ENCODE data around the gene SIRT7. TPM values are rescaled to one million over a fixed set of nuclear protein-coding genes. Genes with fewer than 3 reads are reported as not detected.

The SIRT7 gene
- total RNA-seq, 1 experiment from 2014 or later, result 22.1 TPM

DNA sequence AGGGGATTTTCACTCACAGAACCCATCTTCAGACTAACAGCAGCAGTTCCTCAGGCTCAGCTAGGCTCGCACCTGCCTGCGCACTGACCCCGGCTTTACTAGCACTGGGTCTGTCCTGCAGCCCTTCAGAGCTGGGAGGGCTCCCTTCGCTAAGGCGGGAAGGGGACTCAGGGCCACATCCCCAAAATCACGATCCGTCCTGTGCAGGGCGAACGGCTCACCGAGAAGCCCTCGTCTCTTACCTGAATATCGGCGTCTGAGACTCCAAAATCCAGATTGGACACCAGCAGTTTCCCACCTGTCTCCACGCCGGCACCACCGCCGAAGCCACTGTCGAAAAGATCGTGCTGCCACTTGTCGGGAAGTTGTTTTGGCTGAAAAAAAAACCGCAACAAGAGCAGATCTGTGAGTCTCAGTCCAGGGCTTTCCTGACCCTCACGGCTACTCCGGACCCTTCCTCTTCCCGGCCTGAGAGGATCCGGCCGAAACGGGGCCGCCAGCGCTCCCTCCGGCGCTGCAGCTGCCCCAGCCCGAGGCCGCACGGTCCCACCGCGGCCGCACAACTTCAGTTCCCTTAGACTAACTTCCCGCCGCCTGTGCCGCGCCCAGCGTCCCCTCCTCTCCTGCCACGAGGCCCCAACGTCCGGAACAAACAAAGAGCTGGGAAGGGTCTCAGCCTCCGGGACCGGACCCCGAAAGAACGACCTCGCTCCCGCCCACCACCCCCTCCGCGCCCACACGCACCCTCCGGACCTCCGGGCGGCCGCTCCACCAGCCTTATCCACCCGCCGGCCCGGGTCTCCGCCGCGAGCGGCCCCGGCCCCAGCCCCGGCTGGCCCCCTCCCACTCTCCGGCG is 27.3 kb downstream of the SIRT7 start:
- DNase-seq, result no peak
- Histone ChIP-seq H3K27me3 (no peaks in the 10 kb centered on the region), H3K36me3 (peaks cover 64% of the 10 kb centered on the region)

DNA sequence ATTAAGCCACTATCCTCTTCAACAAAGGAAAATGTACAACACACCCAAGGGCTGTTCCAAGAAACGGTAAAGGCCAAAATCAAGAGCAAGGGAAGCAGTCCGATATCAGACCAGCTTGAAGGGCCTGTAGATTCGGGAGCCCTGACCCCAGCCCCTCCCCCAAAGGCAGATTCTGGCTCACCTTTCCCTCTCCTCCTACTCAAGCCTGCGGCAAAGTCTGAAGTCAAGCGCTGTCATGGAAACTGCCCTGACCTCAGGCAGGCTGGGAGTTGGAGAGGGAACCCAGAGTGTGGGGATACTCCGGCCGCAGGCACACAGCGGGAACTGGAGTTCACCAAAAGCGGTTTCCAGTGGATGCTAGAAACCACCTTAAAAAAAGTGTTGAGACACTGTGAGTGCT is 28.4 kb downstream of the SIRT7 start:
- no peak for DNase-seq
- Histone ChIP-seq H3K9me3 (no peaks in the 10 kb centered on the region), H3K4me3 (peak overlapping the region; percentile 70), H3K27me3 (no peaks in the 10 kb centered on the region), H3K36me3 (peaks cover 69% of the 10 kb centered on the region)

More for the DNA sequence above, 27.3 kb downstream of the SIRT7 start:
- Histone ChIP-seq H3K4me3 (peak overlapping the region; percentile 70), H3K9me3 (no peaks in the 10 kb centered on the region)

DNA sequence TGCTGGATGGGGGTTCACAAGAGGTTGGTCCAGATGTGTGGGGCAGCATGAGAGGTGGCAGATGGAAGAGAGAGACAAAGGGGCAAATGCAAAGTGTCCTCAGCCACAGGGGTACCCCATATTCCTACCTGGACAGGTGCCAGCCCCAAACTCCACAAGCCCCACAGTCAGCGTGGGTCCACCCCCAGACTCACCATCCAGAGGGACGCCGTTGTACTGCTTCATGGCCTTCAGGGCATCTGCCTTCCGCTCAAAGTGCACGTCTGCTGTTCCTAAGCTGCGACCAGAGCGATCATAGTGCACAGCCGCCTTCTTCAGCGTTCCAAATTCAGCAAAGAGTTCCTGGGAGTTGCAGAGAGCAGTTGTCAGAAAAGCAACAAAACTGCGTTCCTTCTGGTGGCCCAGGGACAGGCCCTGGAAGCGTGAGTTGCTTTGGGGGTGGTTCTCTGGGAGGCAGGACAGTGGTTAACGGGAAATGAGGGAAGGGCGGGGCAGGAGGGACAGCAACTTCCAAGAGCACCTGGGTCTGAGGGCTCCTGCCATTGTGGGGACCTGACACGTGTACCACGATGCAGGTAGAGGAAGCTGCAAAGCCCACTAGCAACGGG is 28.9 kb downstream of the SIRT7 start:
- Histone ChIP-seq H3K4me3 (no peak overlapping the region), H3K9me3 (no peaks in the 10 kb centered on the region), H3K27me3 (no peaks in the 10 kb centered on the region), H3K36me3 (peaks cover 71% of the 10 kb centered on the region)
- DNase-seq, result no peak

DNA sequence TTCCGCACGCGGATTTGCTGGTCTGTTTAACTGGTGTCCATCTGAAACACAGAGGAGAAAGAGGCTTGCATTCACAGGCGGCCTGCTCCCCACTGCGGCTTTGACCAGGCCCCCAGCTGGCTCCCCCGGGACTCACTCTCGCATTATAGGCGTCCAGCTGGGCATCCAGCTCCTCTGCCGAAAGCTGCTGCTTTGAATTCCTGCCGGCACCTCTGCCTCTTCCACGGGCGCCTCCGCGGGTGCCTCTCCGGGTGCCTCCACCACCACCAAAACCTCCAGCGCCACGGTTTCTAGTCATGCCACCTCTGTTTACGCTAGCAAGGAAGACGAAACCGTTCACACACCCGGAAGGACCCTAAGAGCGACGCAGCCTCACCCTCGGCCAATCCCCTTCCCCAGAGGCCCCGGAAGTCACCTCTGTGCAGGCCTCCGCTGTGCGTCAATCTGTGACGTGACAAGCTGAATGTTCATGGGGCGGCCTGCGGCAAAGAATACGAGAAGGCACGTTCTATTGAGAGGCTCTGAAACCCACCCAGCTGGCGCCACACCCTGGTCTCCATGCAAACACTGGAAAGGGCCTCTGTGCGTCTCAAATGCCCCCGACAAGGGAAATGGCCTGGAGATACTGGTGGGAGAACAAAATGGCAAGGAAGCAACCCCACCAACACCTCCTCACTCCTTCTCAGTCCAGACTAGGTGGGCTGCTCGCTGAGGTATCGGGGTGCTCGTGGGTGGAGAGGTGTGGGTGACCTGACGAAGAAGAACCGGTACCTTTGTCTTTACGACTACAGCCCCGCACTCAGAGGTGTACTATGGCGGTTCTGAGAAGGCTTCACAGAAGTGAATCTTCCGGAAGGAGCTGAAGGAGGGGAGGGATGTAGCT is 29.6 kb downstream of the SIRT7 start:
- Histone ChIP-seq H3K9me3 (no peaks in the 10 kb centered on the region), H3K27me3 (no peaks in the 10 kb centered on the region), H3K36me3 (peaks cover 78% of the 10 kb centered on the region), H3K4me3 (no peak overlapping the region)
- DNase-seq, result no peak

DNA sequence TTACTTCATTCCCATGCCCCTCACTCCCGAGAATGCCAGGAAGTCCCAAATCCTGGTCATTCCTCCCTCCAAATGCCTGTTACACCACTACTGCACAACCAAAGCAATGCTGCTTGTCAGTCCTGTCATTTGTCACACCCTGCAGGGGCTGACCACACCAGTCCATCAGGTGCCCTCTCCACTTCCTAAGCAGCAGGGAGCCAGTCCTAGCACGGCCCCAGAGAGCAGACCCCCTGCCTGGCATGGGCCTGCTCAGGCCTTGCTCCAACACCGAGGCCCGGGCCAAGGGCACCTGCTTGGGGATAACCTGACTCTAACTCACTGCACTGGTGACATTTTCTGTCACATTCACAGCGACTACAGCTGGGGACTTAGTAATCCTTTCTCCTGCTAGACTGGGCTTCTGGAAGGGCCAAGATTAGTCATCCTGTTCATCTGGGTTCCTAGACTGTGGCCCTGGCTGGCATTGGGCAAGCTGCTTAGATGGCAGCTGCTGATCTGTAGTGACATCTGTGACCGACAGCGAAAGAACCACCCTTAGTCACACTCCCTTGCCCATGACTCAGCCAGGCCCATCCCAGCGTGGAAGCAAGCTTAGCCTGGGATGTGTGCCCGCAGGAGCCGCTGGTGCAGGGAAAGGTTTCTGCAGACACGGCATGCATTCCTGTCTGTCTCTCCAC is 32.0 kb downstream of the SIRT7 start:
- peaks cover 94% of the 10 kb centered on the region for H3K36me3 ChIP-seq
- H3K4me3 ChIP-seq, result no peak overlapping the region
- H3K9me3 ChIP-seq, result no peaks in the 10 kb centered on the region
- no peaks in the 10 kb centered on the region for H3K27me3 ChIP-seq
- DNase-seq, result peak; percentile 80

DNA sequence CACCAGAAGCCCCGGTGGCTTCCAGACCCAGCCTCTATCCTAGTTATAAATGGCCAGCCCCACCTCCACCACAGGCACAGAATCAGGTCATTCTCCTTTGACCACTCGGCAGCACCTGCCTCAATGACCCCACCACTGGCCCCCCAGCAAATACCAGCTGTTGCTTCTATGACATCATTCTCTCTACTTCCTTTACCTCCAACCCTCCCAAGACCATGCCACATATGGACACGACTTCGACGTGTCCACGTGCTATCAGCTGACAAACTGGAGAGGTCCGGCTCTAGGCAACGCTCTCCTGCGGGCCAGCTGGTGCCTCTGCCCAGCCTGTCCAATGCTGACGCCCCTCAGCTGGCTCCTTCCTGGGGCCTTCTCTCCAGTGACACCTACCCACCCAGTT is 32.5 kb downstream of the SIRT7 start:
- Histone ChIP-seq H3K27me3 (no peaks in the 10 kb centered on the region), H3K36me3 (peaks cover 93% of the 10 kb centered on the region), H3K4me3 (no peak overlapping the region), H3K9me3 (no peaks in the 10 kb centered on the region)
- DNase-seq, result no peak

DNA sequence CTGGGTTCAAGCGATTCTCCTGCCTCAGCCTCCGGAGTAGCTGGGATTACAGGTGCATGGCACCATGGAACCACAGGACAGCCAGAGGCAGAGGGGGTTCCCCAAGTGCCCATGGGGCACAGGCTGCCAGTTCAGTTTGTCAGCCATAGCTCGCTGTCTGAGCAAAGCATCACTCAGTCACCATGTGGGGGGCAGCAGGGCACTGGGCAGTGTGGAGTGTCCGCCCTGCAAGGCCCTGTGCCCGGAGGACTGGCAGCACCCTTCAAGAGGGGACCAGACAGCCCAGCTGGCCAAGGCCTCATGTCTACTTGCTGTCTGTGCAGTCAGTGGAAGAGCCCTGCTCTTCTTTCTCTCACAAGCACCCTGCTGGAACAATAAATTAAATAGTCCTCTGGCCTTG is 33.0 kb downstream of the SIRT7 start:
- no peaks in the 10 kb centered on the region for H3K27me3 ChIP-seq
- no peaks in the 10 kb centered on the region for H3K9me3 ChIP-seq
- peaks cover 93% of the 10 kb centered on the region for H3K36me3 ChIP-seq
- DNase-seq, result no peak
- no peak overlapping the region for H3K4me3 ChIP-seq

DNA sequence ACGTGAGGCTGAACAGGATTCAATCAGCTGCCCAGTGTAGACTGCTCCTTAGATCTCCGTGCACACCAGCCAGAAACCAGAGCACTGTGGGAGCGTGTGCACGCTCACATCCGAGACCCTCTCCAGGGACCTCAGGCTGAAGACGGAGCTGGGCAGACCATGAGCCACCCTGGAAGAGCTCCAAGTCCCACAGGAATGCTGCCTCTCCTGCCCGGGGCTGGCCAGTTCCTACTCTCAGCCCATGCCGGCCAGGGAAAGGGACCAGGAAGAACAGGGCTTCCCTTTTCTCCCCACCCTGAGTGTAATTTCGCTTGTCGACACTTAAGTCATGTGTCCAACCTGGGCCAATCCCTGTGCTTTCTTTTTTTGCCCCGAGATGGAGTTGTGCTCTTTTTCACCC is 33.5 kb downstream of the SIRT7 start:
- Histone ChIP-seq H3K4me3 (no peak overlapping the region), H3K9me3 (no peaks in the 10 kb centered on the region), H3K36me3 (peaks cover 92% of the 10 kb centered on the region), H3K27me3 (no peaks in the 10 kb centered on the region)
- DNase-seq, result no peak

DNA sequence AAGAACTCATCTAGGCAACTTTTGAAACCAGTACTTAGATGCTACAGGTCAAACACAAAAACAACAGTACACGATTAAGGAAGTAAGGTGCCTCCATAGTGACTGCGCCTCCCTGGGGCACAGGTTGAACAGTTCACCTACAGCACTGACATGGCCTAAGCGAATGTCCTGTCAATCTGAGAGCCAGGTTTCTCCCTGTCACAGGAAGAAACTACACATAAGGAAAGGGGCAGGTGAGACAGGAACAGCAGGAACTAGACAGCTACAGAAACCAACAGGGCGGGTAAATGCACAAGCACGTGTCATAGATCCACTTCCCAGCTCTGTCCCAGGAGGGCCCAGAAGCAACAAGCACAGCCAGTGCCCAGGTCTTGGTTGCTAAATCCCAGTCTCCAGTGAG is 38.9 kb downstream of the SIRT7 start:
- H3K9me3 ChIP-seq, result no peaks in the 10 kb centered on the region
- peaks cover 65% of the 10 kb centered on the region for H3K36me3 ChIP-seq
- no peak overlapping the region for H3K4me3 ChIP-seq
- DNase-seq, result no peak
- H3K27me3 ChIP-seq, result no peaks in the 10 kb centered on the region

DNA sequence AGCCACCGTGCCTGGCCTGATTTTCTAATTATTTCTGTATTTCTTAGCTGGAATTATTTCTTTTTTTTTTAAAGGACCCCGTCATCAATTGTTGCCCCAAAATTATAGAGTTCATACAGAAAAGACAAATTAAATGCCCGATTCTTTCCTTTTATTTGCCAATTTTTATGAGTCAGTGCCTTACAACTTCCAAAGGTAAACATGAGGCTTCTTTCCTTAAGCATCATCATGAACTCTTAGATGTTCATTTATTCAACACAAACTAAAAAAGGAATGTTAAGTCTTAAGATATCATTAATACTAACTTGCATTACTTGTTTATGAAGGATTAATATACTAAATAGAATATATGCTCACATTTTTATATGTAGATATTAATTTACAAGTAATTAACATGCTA is 39.7 kb downstream of the SIRT7 start:
- no peak for DNase-seq
- Histone ChIP-seq H3K27me3 (no peaks in the 10 kb centered on the region), H3K36me3 (peaks cover 59% of the 10 kb centered on the region), H3K4me3 (no peak overlapping the region), H3K9me3 (no peaks in the 10 kb centered on the region)

DNA sequence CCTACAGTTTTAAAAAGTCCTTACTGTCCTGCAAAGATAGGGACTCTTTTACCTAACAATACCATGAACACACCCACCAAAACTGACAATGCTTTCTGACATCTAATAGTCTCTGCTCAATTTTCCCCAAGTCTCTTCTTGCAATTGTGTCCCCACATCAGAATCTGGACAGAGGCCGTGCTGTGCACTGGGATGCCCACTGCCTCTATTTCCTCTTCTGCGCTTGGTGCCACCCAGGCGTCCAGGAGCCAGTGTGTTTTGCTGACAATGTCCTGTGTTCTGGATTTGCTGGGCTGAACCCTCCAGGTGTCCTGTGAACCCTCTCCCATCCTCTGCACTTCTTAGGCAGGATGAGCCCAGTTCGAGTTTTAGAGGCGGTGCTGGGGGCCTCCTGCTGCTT is 40.4 kb downstream of the SIRT7 start:
- Histone ChIP-seq H3K9me3 (no peaks in the 10 kb centered on the region), H3K4me3 (no peak overlapping the region), H3K27me3 (no peaks in the 10 kb centered on the region), H3K36me3 (peaks cover 62% of the 10 kb centered on the region)
- DNase-seq, result no peak

DNA sequence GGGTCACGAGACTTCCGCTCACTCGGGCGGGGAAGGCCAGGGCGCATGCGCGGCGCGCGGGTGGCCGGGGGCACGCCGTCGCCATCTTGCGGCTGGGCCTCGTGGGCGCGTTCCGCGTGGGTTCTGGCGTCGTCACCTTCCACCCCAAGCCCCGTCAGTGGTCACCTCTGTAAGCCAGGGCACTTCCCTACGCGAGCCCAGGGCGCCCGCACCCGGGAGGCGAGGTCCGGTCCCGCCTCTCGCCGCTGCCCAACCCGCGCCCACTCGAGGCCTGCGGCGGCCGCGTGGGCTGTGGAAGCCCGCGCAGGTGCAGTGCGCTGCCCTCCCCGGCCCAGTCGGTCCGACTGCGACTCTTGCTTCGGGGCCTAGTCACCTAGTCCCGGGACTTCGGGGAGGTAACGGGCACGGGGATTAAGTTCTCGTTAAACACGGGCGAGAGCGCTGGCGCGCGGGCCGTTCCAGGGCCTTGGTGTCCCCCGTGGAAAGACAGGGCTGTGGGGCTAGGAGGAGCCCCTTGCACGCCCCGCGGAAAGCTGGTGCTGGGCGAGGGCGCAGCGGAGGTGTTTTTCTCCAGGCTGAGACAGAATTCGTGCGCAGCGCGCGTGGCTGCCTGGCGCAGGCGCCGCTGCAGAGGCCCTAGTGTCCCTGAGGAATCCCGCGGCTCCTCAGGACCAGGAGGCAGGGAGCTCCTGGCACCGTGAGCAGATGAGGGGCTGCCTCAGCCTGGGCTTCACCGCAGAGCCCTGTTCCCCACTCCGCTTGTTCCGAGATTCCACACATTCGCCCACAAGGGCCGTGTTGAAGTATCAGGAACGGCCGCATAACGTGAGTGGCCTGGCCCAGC is 46.4 kb downstream of the SIRT7 start:
- Histone ChIP-seq H3K9me3 (no peaks in the 10 kb centered on the region), H3K36me3 (peaks cover 48% of the 10 kb centered on the region), H3K4me3 (peak overlapping the region; percentile 76), H3K27me3 (no peaks in the 10 kb centered on the region)
- DNase-seq, result peak; percentile 64

DNA sequence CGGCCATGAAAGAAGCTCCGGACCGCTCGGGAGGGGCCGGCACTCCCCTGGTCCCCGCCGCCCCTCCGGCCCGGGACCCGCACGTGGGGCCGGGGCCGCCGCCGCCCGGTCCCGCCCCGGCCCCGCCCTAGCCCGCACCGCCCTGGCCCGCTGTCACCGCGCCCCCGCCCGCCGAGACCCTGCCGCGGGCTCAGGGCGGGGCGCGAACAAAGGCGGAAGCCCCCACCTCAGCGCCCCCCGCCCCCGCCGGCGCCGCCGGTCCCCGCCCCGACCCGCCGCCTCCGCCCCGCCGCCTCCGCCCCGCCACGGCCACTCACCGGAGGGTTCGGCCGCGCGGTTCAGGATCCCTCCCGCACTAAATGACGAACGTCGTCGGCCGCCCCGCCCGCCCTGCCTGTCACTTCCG is 47.0 kb downstream of the SIRT7 start, which contains the start of gene ARHGDIA:
Gene ARHGDIA (minus strand): TSS at position 357 of the 406 bp plus-strand sequence. CDS start 1,407 bp downstream, outside the sequence.
- DNase-seq, result peak; percentile 96
- no peaks in the 10 kb centered on the region for H3K9me3 ChIP-seq
- peak within 1 kb of the TSS; percentile 89 for H3K4me3 ChIP-seq
- peaks cover 47% of the 10 kb centered on the region for H3K36me3 ChIP-seq
- no peaks in the 10 kb centered on the region for H3K27me3 ChIP-seq

DNA sequence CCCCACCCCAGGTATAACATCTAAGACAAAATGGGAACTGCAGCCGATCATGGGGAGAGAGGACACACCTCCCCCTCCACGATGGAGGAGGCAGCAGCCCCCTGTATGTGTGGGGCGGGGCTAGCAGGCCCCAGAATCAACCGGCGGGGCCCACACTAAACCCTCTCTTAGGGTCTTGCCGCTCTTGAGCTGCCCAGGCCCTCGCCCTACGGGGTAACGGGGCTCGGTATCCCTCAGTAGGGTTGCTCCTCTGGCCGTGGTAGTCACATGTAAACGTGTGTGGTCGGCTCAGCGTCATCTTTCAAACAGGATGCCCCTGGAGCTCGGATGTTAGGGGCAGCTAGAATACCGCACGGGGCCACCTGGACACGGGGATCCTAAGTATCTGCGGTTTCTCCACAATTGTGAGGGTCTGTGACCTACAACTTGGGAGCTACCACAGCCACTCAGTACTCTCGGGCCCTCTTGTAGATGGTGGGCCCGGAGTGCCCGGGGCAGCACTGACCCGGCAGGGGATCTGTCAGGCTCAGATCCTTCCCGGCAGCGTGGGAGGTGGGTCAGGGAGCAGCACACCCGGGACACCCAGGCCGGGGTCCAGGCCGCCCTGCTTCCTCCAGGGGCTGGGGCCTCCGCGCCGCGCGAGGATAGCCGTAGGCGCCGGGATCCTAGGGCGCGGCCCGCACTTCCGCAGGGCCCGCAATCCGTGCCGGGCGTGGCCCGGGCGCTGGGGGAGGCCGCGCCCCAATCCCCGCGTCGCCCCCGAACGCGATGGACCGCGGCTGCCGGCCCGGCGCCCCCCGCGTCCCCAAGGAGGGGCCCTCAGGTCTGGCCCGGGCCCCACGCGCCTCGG is 47.6 kb downstream of the SIRT7 start:
- peak overlapping the region; percentile 89 for H3K4me3 ChIP-seq
- peak; percentile 70 for DNase-seq
- H3K36me3 ChIP-seq, result peaks cover 53% of the 10 kb centered on the region
- no peaks in the 10 kb centered on the region for H3K9me3 ChIP-seq
- no peaks in the 10 kb centered on the region for H3K27me3 ChIP-seq

Data from MG63 (cell line).